ENCODE results near the gene HSPE1. TPM values are rescaled to one million over a fixed set of nuclear protein-coding genes. Genes with fewer than 3 reads are reported as not detected.
"Not testable (repeated sequence)": the region's sequence is repeated elsewhere in the genome, so short reads cannot be mapped to it uniquely, and the experiment has no call there.

The HSPE1 gene
- total RNA-seq: 10 to 100 TPM; 64.9 to 75.0 TPM

DNA sequence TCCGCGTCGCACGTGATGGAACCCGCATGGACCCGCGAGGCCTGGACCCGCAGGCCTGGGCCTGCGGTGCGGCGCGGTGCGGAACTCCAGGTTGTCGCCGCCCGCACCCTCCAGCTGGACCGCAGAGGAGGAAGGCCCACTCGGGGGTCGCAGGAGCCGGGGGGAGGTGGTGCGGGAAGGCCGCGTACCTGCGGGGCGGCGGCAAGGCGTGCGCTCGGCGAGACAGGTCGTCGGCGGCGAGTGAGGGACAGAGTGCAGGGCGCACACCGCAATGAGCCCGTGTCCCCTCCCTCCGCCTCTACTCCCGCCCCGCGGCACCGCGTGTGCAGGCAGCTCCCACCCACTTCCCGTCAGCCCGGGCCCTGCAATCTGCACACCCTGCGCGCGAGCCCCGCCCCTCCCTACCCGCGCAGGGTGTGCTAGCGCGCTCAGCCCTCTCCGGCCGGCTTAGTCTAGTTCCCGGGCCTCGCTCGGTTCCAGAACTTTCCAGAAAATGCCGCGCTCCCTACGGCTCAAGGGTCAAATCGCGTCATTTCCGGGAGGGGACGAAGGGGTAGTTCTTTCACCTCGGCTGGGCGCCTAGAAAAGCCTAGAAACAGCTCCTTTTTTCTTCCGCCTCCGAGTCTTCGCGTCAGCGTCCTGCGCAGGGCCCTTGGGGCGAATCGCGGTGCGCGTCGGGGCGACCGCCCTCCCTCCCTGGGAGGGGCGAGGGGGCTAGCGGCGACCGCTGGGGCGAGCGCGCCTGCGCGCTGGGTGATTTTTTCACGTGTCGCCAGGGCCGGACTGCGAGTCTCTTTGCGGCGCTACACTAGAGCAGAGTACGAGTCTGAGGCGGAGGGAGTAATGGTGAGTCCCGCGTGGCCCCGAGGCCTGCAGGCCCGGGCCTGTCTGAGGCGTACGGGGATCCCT, at the start of gene HSPE1, which contains the start of gene HSPD1:
HSPE1 (plus strand) TSS at position 786 of the 909 bp plus-strand sequence; CDS start at position 844, 58 bp downstream.
HSPD1 (minus strand) TSS at position 247 of the 909 bp plus-strand sequence. CDS start 992 bp downstream, outside the sequence.
- ATAC-seq (replicated peaks in 1 of 2): peak; percentile 85 to 87
- H3K4me3 Mint-ChIP-seq: peak within 1 kb of the TSS; percentile 96 to 100

DNA sequence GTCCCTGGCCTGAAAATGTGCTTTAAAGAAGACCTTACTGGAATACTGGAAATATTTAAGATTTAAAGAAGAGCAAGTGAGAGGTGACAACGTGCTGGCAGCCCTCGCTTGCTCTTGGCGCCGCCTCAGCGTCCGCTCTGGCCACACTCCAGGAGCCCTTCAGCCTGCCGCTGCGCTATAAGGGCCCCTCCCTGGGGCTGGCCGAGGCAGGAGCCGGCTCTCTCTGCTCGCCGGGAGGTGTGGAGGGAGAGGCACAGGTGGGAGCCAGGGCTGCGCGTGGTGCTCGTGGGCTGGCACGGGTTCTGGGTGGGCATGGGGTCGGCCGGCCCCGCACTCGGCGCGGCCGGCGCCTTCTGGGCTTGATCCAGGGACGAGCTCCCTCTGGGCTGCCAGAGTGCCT, 49.7 kb upstream of the HSPE1 start:
- peaks cover 29% of the 10 kb centered on the region for H3K4me1 Mint-ChIP-seq (ENCODE audit: low read depth)
- DNase-seq (no peak), ATAC-seq (replicated peaks in 1 of 2) (no peak)
- no peak overlapping the region for H3K4me3 Mint-ChIP-seq
- no peaks in the 10 kb centered on the region for H3K9me3 Mint-ChIP-seq
- peaks cover 7% of the 10 kb centered on the region in 2 donors for H3K36me3 Mint-ChIP-seq (ENCODE audit: insufficient read depth in 2 of 2)
- H3K27me3 Mint-ChIP-seq (ENCODE audit: low read depth): no peaks in the 10 kb centered on the region
- H3K27ac Mint-ChIP-seq: no peak overlapping the region

More for the DNA sequence above, at the start of gene HSPE1, which contains the start of gene HSPD1:
- H3K4me1 Mint-ChIP-seq (ENCODE audit: low read depth): peaks cover 70% of the 10 kb centered on the region
- DNase-seq: peak; percentile 98
- H3K27ac Mint-ChIP-seq: peak within 1 kb of the TSS; percentile 99
- peaks cover 18 to 55% of the 10 kb centered on the region in 2 donors for H3K36me3 Mint-ChIP-seq (ENCODE audit: insufficient read depth in 2 of 2)
- H3K27me3 Mint-ChIP-seq (ENCODE audit: low read depth): no peaks in the 10 kb centered on the region
- H3K9me3 Mint-ChIP-seq: no peaks in the 10 kb centered on the region

DNA sequence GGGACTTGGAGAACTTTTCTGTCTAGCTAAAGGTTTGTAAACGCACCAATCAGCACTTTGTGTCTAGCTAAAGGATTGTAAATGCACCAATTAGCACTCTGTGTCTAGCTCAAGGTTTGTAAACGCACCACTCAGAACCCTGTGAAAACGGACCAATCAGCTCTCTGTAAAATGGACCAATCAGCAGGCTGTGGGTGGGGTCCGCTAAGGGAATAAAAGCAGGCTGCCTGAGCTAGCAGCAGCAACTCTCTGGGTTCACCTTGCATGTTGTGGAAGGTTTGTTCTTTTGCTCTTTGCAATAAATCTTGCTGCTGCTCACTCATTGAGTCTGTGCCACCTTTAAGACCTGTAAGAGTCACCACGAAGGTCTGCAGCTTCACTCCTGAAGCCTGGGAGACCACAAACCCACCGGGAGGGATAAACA, 49.2 kb upstream of the HSPE1 start:
- H3K4me3 Mint-ChIP-seq: peak overlapping the region in 1 of 2 donors; percentile 41
- H3K4me1 Mint-ChIP-seq (ENCODE audit: low read depth): peaks cover 34% of the 10 kb centered on the region
- not testable (repeated sequence) for H3K27me3 Mint-ChIP-seq (ENCODE audit: low read depth); H3K9me3 Mint-ChIP-seq; ATAC-seq (replicated peaks in 1 of 2)
- peak overlapping the region; percentile 11 for H3K27ac Mint-ChIP-seq
- peaks cover 10 to 11% of the 10 kb centered on the region in 2 donors for H3K36me3 Mint-ChIP-seq (ENCODE audit: insufficient read depth in 2 of 2)
- DNase-seq: peak in 1 of 2 donors; percentile 10

GRCh38 chr2:197452754-197453122, 47.4 kb upstream of the HSPE1 start:
- Mint-ChIP-seq H3K27me3 (ENCODE audit: low read depth) (no peaks in the 10 kb centered on the region), H3K27ac (peak overlapping the region; percentile 99), H3K9me3 (no peaks in the 10 kb centered on the region), H3K4me3 (peak overlapping the region; percentile 95 to 96), H3K36me3 (ENCODE audit: insufficient read depth in 2 of 2) (peaks cover 10 to 11% of the 10 kb centered on the region in 2 donors), H3K4me1 (ENCODE audit: low read depth) (peaks cover 46% of the 10 kb centered on the region)
- no peak for ATAC-seq (replicated peaks in 1 of 2)
- DNase-seq: no peak

DNA sequence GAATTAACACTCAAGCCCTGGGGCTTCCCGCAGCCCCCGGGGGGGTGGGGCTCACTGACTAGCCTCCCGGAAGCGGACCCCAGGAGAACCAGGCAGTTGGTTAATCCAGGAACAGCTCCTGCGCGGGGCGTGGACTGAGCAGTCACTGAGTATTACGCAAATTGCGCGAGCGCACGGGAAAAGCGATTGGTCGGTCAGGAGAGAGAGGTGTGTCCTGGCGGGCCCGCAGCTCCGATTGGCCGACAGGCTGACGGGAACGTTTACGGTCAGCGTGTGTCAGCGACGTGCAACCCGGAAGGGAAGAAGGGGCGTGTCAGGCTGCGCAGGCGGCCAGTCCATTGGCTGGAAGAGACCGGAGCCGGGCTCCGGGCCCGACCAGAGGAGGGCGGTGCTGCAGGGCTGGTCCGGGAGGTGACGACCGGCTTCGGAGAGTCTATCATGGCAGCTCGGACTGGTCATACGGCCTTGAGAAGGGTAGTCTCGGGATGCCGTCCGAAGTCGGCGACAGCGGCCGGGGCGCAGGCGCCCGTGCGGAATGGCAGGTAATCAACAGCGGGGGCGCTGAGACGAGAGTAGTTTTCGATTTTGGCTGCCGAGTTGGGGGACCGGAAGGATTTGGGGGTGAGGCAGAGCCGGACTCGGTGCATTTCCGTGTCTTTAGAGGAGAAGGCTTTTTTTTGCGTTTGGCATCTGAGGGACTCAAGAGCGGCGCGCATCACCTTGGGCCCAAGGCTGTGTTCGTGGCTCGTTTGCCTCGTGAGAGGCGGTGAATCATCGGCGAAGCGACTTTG, 46.9 kb upstream of the HSPE1 start, which contains the start of gene COQ10B:
COQ10B (plus strand) TSS at position 430 of the 791 bp plus-strand sequence; CDS start at position 439, 9 bp downstream.
- Mint-ChIP-seq H3K4me1 (ENCODE audit: low read depth) (peaks cover 49% of the 10 kb centered on the region), H3K4me3 (peak within 1 kb of the TSS; percentile 95 to 96)

DNA sequence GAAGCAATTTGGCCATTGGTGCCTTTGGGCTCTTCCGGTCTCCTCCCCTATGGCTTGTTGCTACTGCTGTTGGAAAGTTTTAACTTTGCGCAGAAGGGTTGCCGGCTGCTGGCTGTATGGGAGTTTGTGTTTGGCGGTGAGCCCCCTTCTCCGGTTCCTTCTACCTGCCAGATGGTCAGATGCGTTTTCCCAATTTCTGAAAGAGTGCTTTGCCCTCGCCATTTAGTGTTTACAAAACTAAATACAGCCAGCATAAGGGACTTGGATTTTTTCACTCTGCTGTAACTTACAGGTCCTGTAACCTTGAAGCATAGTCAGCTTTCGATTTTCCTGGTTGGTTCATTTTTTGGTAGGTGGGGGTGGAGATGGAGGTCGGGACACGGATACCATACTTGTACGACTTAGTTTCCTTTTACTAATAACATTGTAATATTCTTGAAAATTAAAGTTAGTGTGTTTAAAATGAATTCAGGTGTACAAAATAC, 46.2 kb upstream of the HSPE1 start:
- peaks cover 54% of the 10 kb centered on the region for H3K4me1 Mint-ChIP-seq (ENCODE audit: low read depth)
- H3K36me3 Mint-ChIP-seq (ENCODE audit: insufficient read depth in 2 of 2): peaks cover 10 to 11% of the 10 kb centered on the region in 2 donors
- ATAC-seq (replicated peaks in 1 of 2): no peak
- H3K27me3 Mint-ChIP-seq (ENCODE audit: low read depth): no peaks in the 10 kb centered on the region
- H3K4me3 Mint-ChIP-seq: peak overlapping the region; percentile 95 to 96
- no peaks in the 10 kb centered on the region for H3K9me3 Mint-ChIP-seq
- H3K27ac Mint-ChIP-seq: peak overlapping the region; percentile 99
- no peak for DNase-seq

More for the DNA sequence above, 46.9 kb upstream of the HSPE1 start, which contains the start of gene COQ10B:
- peaks cover 10 to 11% of the 10 kb centered on the region in 2 donors for H3K36me3 Mint-ChIP-seq (ENCODE audit: insufficient read depth in 2 of 2)
- H3K27me3 Mint-ChIP-seq (ENCODE audit: low read depth): no peaks in the 10 kb centered on the region
- DNase-seq: peak; percentile 98 to 99
- no peaks in the 10 kb centered on the region for H3K9me3 Mint-ChIP-seq
- H3K27ac Mint-ChIP-seq: peak within 1 kb of the TSS; percentile 99
- ATAC-seq (replicated peaks in 1 of 2): peak; percentile 93

GRCh38 chr2:197454923-197455322, 45.3 kb upstream of the HSPE1 start:
- Mint-ChIP-seq H3K36me3 (ENCODE audit: insufficient read depth in 2 of 2) (peaks cover 10 to 14% of the 10 kb centered on the region in 2 donors), H3K27ac (peak overlapping the region; percentile 99), H3K4me3 (peak overlapping the region; percentile 95 to 96), H3K9me3 (no peaks in the 10 kb centered on the region), H3K4me1 (ENCODE audit: low read depth) (peaks cover 58% of the 10 kb centered on the region), H3K27me3 (ENCODE audit: low read depth) (no peaks in the 10 kb centered on the region)
- no peak for DNase-seq
- no peak for ATAC-seq (replicated peaks in 1 of 2)

GRCh38 chr2:197455428-197455827, 44.8 kb upstream of the HSPE1 start:
- H3K27ac Mint-ChIP-seq: peak overlapping the region; percentile 83
- no peaks in the 10 kb centered on the region for H3K9me3 Mint-ChIP-seq
- H3K27me3 Mint-ChIP-seq (ENCODE audit: low read depth): no peaks in the 10 kb centered on the region
- H3K36me3 Mint-ChIP-seq (ENCODE audit: insufficient read depth in 2 of 2): peaks cover 10 to 14% of the 10 kb centered on the region in 2 donors
- peak overlapping the region in 1 of 2 donors; percentile 95 for H3K4me3 Mint-ChIP-seq
- no peak for ATAC-seq (replicated peaks in 1 of 2)
- no peak for DNase-seq
- H3K4me1 Mint-ChIP-seq (ENCODE audit: low read depth): peaks cover 58% of the 10 kb centered on the region

DNA sequence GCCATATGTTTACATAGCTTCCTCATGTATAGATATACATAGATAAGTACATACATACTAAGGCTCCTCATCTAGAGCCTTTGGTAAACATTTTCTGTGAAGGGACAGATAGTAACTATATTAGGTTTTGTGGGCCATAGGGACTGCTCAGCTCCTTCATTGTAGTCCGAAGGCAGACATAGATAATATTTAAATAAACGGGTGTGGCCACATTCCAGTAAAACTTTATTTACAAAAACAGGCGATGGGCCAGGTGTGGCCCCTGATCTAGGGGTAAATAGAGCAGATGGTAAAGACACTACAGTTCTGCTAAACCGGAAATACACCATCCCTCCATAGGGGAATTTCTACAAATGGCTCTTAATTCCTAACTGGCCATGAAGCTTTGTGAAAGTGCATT, 39.5 kb upstream of the HSPE1 start:
- H3K36me3 Mint-ChIP-seq (ENCODE audit: insufficient read depth in 2 of 2): peaks cover 3 to 11% of the 10 kb centered on the region in 2 donors
- H3K9me3 Mint-ChIP-seq: no peaks in the 10 kb centered on the region
- H3K27me3 Mint-ChIP-seq (ENCODE audit: low read depth): no peaks in the 10 kb centered on the region
- peaks cover 27% of the 10 kb centered on the region for H3K4me1 Mint-ChIP-seq (ENCODE audit: low read depth)
- peak overlapping the region; percentile 30 for H3K27ac Mint-ChIP-seq
- DNase-seq: no peak
- no peak for ATAC-seq (replicated peaks in 1 of 2)
- H3K4me3 Mint-ChIP-seq: no peak overlapping the region

GRCh38 chr2:197461057-197461456, 39.1 kb upstream of the HSPE1 start:
- H3K36me3 Mint-ChIP-seq (ENCODE audit: insufficient read depth in 2 of 2): peaks cover 0 to 9% of the 10 kb centered on the region in 2 donors

DNA sequence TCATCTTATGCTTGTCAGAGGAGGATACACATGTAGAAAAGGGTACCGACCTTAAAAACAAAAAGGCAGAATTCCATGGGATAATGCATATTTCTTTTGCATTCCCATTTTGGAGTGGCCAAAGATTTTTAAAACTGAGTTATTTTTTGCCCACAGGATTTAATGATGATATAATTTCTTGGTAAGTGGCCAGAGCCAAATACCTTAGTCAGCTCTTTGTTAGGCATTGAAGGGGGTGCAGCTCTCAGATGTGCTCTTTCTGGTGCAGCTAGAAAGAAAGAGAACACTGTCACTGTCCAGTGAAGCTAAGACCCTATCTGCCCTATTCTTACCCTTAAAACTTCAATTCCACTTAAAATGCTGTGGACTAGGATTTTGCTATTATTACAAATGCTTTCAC, 36.0 kb upstream of the HSPE1 start:
- Mint-ChIP-seq H3K9me3 (no peaks in the 10 kb centered on the region), H3K27ac (peak overlapping the region; percentile 77), H3K27me3 (ENCODE audit: low read depth) (no peaks in the 10 kb centered on the region), H3K4me1 (ENCODE audit: low read depth) (peaks cover 1% of the 10 kb centered on the region), H3K36me3 (ENCODE audit: insufficient read depth in 2 of 2) (peaks cover 3 to 11% of the 10 kb centered on the region in 2 donors), H3K4me3 (no peak overlapping the region)
- ATAC-seq (replicated peaks in 1 of 2) (no peak), DNase-seq (no peak)

More at GRCh38 chr2:197461057-197461456, 39.1 kb upstream of the HSPE1 start:
- H3K27ac Mint-ChIP-seq: peak overlapping the region; percentile 30
- no peak overlapping the region for H3K4me3 Mint-ChIP-seq
- DNase-seq: no peak
- peaks cover 23% of the 10 kb centered on the region for H3K4me1 Mint-ChIP-seq (ENCODE audit: low read depth)
- no peaks in the 10 kb centered on the region for H3K9me3 Mint-ChIP-seq
- H3K27me3 Mint-ChIP-seq (ENCODE audit: low read depth): no peaks in the 10 kb centered on the region
- ATAC-seq (replicated peaks in 1 of 2): no peak

DNA sequence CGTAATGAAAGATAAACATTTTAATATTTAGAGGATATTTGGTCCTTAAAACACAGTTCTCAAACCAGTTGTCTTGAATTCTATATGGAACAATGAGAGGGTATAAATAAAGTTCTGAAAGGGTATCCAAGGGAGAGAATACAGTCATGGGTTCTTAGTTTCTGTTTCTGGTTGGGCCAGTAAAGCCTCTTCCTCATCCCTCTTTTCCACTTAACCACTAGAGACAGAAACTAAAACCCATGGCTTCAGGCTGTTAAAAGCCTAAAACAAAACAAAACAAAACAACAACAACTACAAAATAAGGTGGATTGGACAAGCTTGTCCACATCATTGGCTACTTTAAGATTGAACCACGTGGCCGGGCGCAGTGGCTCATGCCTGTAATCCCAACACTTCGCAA, 28.0 kb upstream of the HSPE1 start:
- Mint-ChIP-seq H3K4me3 (no peak overlapping the region), H3K27ac (peak overlapping the region; percentile 82)
- no peak for DNase-seq

More for the DNA sequence above, 28.0 kb upstream of the HSPE1 start:
- Mint-ChIP-seq H3K9me3 (no peaks in the 10 kb centered on the region), H3K4me1 (ENCODE audit: low read depth) (no peaks in the 10 kb centered on the region), H3K36me3 (ENCODE audit: insufficient read depth in 2 of 2) (peaks cover 4 to 10% of the 10 kb centered on the region in 2 donors), H3K27me3 (ENCODE audit: low read depth) (no peaks in the 10 kb centered on the region)
- no peak for ATAC-seq (replicated peaks in 1 of 2)
